ENCODE data around the gene DHX32. TPM values are rescaled to one million over a fixed set of nuclear protein-coding genes. Genes with fewer than 3 reads are reported as not detected.

The DHX32 gene
- total and polyA plus RNA-seq, 2 donors (not counting 1 experiment from before 2014, with no cell fraction given): 5.2 to 12.4 TPM

- WGBS (ENCODE audit: insufficient coverage): 98% methylated on average over 6 of the region's 9 CpGs
Observed at GRCh38 chr10:125840406-125840805, 40.7 kb downstream of the DHX32 start.

More at GRCh38 chr10:125840406-125840805, 40.7 kb downstream of the DHX32 start:
- Mint-ChIP-seq H3K4me1 (no peaks in the 10 kb centered on the region), H3K9me3 (ENCODE audit: insufficient read depth) (no peaks in the 10 kb centered on the region), H3K27ac (no peak overlapping the region), H3K27me3 (no peaks in the 10 kb centered on the region), H3K4me3 (no peak overlapping the region)
- Histone ChIP-seq H3K36me3 (replicated peaks in 1 of 2; ENCODE audit: control extremely low read depth in 1 of 2, control insufficient read depth in 1 of 2, extremely low read depth in 1 of 2, insufficient read depth in 2 of 2, low read length in 1 of 2) (peaks cover 0 to 57% of the 10 kb centered on the region in 2 experiments), H3K4me3 (ENCODE audit: control extremely low read depth in 1 of 5, extremely low read depth in 1 of 5, insufficient read depth in 1 of 5, low read depth in 2 of 5, low read length in 4 of 5) (no peak overlapping the region), H2AFZ (ENCODE audit: insufficient read depth, low read depth, low read length, poor library complexity, severe bottlenecking) (no peak overlapping the region), H3K27ac (ENCODE audit: low read length in 2 of 2) (no peak overlapping the region), H3K4me1 (ENCODE audit: control insufficient read depth in 2 of 2, insufficient read depth in 2 of 2, low read length in 2 of 2) (no peaks in the 10 kb centered on the region), H3K27me3 (replicated peaks in 1 of 4; ENCODE audit: control extremely low read depth in 1 of 4, control insufficient read depth in 3 of 4, insufficient read depth in 4 of 4, low read length in 3 of 4) (no peaks in the 10 kb centered on the region), H4K20me1 (ENCODE audit: control insufficient read depth, insufficient read depth, low read length, poor library complexity, severe bottlenecking) (no peaks in the 10 kb centered on the region), H3K4me2 (replicated peaks; ENCODE audit: low read depth, low read length, poor library complexity, severe bottlenecking) (no peak overlapping the region), H3K9me3 (ENCODE audit: control extremely low read depth in 1 of 3, control insufficient read depth in 2 of 3, insufficient read depth in 1 of 3, low read length in 2 of 3) (no peaks in the 10 kb centered on the region), H3K79me2 (ENCODE audit: control insufficient read depth, insufficient read depth, low read length) (no peaks in the 10 kb centered on the region), H3K9ac (ENCODE audit: low read length) (no peak overlapping the region)
- POLR2A ChIA-PET: no interaction called here
- intact Hi-C loops (cut with micrococcal nuclease): no loop called here
- TF ChIP-seq CTCF (IDR thresholded peaks at IDR 0.05) (no peak), EZH2 (IDR thresholded peaks at IDR 0.05; ENCODE audit: borderline replicate concordance, insufficient read depth, low read depth, low read length, poor library complexity, severe bottlenecking) (no peak)
- no peak for ATAC-seq (ENCODE audit: low read depth)
- CTCF ChIA-PET: no interaction called here
- no peak for DNase-seq
